ENCODE measurements around the gene KRTAP23-1.

The KRTAP23-1 gene

DNA sequence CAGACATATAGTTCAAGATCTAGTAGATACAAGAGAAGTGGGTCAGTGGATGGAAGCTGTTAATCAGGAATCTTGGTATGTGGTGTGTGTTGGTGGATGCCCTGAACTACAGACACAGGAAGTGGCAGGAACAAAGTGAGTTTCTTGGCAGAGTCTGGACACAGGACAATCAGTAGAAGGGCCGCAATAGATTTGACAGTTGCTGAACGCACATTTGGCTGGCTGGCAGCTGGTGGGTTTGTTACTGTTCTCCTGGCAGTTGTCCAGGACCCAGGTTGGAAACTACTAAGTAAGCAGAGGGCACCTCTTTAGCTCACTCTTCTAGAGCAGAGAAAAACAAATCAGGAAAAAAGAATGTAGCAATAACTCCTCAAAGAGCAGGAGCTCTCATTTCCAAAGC is 41.5 kb downstream of the KRTAP23-1 start:
- DNase-seq (ENCODE audit: low spot score): no peak

DNA sequence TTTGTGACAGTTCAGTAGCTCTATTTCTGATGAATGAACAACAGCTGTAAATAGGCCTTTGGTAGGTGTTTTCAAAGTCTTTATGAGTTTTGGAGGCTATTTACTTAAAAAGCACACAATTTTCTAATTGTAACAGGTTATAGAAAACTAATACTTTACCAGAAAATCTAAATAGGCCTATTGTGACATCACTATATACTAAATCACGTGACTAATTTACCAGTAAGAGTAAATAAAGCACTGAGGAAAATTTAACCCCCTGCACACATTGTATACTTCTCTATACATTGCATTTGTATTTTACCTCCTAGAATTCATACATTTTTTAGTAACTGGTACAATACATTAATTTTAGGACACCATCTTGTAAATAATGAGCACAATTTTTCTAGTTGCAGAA is 43.3 kb downstream of the KRTAP23-1 start:
- no peak for DNase-seq (ENCODE audit: low spot score)

Data from Ammon's horn (tissue), 1 donor.